Cerebellar cortex (tissue), 1 donor: Measurements from ENCODE around the gene ZNF562.

Experiments used
- DNase-seq: peaks from one replicate; pipeline ENCODE4 v3.0.0-alpha.2; 2015; ENCODE audit warnings: low spot score

Gene ZNF562

DNA sequence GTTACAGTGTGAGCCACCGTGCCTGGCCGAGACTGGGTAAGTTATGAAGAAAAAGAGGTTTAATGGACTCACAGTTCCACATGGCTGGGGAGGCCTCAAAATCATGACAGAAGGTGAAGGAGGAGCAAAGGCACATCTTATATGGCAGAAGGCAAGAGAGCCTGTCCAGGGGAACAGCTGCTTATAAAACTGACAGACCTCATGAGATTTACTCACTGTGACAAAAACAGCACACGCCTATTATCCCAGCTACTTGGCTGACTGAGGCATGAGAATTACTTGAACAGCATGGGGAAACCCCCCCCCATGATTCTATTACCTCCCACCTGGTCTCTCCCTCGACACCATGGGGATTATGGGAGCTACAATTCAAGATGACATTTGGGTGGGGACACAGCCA, 30.4 kb downstream of the ZNF562 start:
- DNase-seq, result no peak

DNA sequence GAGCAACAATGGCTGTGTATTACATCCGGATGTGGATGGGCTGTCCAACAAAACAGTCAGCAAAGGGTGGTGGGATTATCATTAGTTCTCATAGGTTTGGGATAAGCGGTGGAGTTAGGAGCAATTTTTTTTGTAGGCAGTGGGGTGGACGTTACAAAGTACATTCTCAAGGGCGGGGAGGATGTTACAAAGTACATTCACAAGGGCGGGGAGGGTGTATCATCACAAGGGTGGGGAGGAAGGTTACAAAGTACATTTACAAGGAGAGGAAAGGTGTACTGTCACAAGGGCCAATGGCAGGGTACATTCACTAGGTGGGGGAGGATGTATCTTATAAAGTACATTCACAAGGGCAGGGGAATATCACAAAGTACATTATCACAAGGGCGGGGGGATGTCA, 33.1 kb downstream of the ZNF562 start:
- no peak for DNase-seq

DNA sequence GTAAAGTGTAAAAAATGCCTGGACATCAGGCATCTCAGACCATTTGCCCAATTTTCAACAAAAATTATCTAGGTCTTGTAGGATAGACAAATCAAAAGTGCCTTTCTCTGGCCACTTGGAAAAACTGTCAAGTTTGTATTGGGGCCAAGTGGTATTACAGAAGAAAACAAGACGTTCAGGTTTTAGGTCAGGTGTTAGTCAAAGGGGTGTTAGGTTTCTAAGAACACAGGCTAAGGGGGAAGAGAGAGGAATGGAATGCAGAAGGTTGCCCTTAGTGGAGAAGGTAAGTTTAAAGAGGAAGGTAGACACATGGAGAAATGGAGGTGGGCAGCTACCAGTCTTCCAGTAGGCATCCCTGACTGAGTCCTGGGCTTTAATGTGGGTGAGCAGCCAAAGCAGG, 33.9 kb downstream of the ZNF562 start:
- DNase-seq, result no peak

DNA sequence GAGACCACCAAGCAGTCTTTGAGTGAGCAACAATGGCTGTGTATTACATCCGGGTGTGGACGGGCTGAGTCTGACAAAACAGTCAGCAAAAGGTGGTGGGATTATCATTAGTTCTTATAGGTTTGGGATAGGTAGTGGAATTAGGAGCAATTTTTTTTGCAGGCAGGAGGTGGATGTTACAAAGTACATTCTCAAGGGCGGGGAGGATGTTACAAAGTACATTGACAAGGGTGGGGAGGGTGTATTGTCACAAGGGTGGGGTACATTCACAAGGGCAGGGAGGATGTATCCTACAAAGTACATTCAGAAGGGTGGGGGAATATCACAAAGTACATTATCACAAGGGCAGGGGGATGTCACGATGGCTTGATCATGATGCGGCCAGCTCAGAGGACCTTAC, 38.9 kb downstream of the ZNF562 start:
- no peak for DNase-seq

DNA sequence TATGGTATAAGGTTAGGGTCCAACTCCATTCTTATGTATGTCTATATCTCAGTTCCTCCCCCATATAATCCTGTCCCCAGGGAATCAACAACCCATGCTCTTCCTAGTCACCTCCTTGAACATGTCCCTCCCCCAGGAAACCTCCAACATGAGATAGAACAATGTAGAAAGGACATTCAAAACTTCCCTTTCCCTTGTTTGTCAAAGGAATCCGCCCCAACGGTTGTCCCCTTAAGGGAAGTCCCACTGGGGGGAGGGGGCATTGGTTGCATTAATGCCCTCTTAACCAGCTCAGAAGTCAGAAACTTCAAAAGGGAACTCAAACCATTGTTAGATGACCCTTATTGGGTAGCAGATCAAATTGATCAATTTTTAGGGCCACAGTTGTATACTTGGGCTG, 47.0 kb downstream of the ZNF562 start:
- no peak for DNase-seq

DNA sequence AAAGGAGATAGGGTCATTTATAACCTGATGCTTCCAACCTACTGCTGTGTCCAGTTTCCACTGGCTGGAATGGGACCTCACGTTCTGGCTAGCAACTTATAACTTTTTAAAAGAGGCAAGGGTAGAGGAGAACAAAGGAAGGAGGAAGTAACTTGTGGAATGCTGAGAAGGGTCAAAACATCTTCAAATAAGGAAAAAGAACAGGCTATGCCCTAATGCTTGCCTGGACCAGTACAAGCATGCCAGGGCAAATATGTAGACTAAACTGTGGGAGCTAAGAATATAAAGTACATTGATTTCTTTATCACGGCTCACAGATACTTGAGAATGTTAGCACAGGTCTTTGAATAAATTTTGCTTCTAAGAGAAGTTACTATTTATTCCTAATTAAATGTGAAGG, 52.4 kb downstream of the ZNF562 start:
- no peak for DNase-seq

DNA sequence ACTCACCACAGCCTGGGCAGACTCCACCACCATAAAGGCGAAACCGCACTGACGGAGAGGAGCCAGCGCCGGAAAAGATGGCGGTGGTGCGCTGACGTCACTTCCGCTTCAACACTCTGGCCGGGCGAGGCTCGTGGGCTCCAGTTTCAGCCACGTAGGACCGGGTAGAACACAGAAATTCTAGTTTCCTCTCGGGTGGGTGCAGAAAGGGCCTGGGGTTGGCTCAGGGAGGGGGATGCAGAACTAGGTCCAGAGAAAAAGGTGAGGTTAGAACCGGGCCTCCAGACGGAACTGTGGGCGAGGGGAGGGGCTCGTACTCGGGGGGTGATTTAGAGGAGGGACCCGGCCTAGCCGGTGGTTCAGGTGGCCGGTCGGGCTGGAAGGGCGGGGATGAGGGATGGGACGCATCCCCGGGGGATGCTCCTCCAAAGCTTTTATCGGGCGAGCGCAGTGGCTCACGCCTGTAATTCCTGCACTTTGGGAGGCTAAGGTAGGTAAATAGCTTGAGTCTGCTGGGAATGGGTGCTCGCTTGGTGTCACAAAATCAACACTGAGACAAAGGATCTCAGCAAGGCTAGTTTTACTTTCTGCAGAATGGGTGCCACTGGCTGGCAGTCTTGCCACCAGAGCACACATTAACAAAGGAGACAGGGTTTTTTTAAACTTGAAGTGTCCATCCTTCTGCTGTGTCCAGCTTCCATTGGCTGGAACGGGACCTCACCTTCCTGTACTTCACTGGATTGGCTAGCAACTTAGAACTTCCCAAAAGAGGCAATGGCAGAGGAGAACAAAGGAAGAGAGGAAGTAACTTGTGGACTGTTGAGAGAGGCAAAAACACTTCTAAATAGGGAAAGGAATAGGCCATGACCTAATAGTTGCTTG, 53.5 kb downstream of the ZNF562 start, which contains the start of gene ZNF561:
TSS of gene ZNF561 (minus strand) at position 77 of the 882 bp plus-strand sequence. CDS start 1,776 bp downstream, outside the sequence.
- peak; percentile 88 for DNase-seq

DNA sequence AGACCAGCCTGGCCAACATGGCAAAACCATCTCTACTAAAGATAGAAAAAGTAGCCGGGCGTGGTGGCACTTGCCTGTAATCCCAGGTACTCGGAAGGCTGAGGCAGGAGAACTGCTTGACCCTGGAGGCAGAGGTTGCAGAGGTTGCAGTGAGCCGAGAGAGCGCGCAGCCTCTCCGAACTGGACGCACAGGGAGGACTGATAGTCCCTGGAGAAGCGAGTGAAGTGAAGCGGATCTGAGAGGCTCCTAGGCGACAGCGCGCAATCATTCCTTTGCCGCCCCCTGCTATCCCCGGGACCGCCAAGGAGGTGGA, 54.1 kb downstream of the ZNF562 start:
- no peak for DNase-seq

DNA sequence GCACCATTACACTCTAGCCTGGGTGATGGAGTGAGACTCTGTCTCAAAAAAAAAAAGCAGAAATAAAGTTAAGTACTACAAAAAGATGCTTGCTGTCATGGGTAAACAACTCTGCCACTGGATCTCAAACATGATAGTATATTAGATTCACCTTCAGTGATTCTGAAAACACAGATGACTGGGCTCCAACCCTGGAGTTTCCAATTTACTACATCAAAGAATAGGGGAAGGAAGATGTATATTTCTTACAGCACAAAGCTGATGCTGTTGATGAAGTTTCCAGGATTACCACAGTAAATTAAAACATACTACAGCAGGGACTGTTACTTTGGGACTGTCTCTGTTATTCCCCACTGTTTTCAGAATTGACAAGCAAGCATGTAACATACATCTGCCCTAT, 59.1 kb downstream of the ZNF562 start:
- DNase-seq, result no peak

DNA sequence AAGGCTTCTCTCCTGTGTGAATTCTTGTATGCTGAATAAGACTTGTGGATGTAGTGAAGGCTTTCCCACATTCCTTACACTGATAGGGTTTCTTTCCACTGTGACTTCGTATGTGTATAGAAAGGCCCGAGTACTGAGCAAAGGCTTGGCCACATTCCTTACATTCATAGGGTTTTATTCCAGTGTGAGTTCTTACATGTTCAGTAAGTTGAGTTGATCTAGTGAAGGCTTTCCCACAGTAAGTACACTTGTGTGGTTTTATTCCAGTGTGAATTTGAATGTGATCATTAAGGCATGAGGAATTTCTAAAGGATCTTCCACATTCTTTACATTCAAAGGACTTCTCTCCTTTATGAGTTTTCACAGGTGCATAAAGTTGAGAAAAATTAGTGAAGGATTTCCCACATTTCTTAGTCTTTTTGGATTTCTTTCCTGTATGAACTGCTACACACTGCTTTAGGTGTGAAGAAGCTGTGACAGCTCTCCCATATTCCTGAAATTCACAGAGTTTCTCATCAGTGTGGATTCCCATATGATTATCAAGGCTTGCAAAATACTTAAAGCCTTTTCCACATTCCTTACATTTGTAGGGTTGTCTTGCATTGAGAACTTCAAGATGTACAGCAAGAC, 64.3 kb downstream of the ZNF562 start:
- DNase-seq, result no peak

DNA sequence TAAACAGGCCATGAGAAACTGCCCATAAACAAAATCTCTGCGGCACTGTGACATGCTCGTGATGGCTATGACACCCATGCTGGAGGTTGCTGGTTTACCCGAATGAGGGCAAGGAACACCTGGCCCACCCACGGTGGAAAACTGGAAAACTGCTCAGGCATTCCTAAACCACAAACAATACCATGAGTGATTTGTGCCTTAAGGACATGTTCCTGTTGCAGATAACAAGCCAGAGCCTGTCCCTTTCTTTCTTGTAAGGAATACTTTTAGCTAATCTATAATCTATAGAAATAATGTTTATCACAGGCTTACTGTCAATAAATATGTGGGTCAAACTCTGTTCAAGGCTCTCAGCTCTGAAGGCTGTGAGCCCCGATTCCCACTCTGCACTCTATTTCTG, 66.0 kb downstream of the ZNF562 start:
- no peak for DNase-seq

DNA sequence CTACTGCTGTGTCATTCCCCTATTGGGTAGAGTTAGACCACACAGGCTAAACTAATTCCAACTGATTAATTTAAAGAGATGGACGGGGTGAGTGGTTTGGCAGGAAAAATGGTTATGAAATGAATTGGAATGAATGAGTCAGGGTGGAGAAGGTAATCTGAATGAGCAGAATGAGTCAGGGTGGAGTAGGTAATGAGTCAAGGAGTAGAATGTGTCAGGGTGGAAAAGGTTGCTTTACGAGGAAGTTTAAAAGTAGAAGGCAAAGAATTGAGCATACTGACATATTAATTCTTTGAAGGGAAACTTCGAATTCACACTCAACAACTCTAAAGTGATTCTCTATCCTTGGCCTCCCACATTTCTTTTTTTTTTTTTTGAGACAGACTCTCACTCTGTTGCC, 77.9 kb downstream of the ZNF562 start:
- no peak for DNase-seq
